ENCODE results near the gene WDR70.

WDR70 gene

DNA sequence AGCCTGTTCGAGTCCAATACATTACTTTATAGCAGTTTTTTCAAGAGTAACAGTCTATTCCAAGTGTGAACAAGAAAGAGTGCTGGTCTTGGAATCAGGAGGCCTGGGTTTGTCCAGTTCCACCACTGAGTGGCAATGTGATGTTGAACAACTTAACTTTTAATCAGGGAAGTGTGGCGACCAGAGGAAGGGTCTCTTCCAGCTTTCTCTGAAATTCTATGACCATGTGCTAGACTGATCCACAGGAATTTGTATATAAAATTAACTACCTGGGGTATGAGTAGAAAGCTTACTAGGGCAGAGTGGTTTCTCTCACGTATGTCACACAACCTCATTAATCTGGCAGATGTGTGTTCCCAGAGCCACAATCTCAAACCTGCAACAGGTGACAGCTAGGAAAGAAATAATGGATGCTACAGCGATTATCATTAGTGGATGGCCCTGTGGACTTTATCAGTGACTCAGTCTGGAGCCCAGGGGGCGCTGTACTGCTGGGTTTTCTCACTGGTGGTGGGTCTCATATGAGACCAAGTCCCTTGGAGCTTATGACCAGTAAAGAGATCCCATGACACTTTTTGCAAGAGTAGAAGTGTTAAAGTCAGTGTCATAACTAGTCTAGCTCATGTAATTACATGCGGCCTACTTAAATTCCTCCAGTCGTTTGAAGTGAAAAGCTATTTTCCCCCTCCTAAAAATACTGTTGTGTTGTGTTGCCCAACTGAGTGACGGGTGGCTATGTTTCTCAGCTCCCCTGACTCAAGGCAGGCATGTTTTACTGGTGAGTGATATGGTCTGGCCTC is 344.2 kb downstream of the WDR70 start:
- DNase-seq (ENCODE audit: low read depth), result peak; percentile 37

DNA sequence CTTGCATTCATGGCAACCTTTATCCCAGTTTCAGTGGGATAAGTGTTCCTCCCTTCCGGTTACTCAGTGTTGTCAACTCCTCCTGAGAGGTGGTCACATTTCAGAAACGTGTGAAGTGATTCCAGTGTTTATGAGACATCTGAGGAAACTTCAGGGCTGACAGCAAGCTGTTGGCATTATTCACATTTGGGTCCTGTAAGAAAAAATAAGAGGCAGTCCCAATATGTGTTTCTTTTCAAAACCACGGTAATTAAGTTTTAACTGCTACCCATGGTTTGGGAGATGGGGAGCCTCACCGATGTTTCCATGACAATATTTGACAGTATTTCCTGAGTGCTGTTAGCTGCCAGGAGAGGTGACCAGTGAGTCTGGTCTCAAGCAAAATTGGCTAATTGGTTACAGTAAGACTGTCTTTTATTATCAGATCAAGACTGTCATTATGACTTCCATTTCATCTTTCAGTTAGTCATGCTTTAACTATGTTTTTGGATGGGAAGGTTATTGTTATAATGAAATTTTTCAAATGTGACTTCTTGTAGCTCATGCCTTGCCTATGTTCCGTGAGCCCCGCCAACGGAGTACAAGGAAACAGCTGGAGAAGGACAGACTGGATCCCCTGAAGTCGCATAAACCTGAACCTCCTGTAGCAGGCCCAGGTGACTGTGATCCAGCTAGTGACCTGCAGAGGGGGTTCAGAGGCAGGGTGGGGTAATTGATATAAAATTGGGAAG is 345.4 kb downstream of the WDR70 start:
- DNase-seq (ENCODE audit: low read depth), result peak; percentile 75

DNA sequence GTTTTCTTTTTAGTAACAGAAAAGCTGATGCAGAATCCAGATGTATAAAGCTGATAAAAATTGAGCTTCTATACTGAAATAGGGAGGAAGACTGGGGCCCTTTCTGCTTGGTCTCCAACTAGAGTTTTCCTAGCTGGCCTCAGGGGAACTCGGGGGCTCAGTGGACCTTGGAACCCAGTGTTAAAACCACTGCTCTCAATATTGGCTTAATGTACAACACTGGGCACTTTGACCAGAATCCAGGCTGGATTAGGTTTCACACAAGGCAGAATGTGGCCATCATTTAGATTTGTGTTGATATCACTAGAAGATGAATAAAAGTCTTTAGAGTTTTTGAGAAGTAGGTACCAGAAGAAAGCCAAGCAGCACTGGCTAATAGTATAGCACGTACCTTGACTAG is 346.1 kb downstream of the WDR70 start:
- no peak for DNase-seq (ENCODE audit: low read depth)

DNA sequence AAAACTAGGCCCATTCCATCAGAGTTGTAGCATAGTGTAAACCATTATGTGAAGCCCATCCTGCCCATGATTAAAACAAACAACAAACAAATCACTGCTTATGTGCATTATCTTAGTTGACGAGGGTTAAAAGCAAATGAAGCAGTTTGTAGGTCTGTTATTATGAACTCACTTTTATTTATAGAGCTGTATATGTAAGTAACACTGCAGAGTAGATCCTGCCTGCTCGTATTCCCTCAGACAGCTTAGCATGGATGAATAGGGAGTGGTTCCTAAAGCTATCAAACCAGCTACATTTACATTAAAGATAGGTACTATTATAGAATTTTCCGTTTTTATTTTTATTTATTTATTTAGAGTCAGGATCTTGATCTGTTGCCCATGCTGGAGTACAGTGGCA is 348.1 kb downstream of the WDR70 start:
- no peak for DNase-seq (ENCODE audit: low read depth)

DNA sequence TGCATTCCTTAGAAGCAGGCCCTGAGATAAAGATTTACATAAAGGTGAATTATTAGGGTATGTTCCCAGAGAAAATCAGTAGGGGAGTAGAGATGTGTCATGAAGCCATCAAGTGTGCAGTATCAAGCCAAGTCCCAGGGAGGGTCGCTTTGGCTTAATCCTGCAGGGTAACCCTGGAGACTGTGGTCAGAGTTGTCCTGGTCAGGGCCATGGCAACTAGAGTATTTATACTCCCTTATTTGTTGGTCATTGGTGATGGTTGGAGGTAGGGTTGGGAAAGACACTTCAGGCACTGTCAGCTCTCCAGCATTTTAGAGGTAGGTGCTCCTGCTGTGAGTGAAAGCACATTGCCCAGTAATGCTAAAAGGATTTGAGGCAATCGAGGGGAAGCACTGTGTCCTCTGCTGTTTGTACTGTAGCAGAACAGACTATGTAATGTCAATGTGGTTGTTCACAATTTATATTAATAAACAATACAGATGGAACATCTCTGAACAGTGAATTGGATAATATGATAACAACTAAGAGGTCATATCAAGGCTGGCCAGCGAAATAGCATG is 351.9 kb downstream of the WDR70 start:
- no peak for DNase-seq (ENCODE audit: low read depth)

DNA sequence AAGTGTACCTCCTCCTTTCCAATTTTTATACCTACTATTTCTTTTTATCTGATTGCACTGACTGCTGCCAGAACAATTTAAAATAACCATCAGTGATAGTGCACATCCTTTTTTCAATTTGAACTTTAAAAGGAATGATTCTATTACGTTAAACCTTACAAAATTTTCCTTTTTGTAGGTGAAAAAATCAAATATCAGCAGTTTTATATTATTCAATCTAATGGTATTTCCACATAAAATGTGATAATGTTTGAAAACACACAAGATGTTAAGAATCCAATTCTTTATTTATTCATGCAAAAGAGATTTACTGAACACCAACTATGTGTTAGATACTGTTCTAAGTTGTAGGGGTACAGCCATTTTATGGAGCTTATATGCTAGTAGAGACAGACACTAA is 355.0 kb downstream of the WDR70 start:
- DNase-seq (ENCODE audit: low read depth), result no peak

- DNase-seq (ENCODE audit: low read depth), result peak; percentile 28
Observed at GRCh38 chr5:37735649-37736347, 356.7 kb downstream of the WDR70 start.

- DNase-seq (ENCODE audit: low read depth), result no peak
Observed at GRCh38 chr5:37736397-37736796, 357.3 kb downstream of the WDR70 start.

GRCh38 chr5:37737326-37738056 is 358.4 kb downstream of the WDR70 start:
- DNase-seq (ENCODE audit: low read depth), result no peak

DNA sequence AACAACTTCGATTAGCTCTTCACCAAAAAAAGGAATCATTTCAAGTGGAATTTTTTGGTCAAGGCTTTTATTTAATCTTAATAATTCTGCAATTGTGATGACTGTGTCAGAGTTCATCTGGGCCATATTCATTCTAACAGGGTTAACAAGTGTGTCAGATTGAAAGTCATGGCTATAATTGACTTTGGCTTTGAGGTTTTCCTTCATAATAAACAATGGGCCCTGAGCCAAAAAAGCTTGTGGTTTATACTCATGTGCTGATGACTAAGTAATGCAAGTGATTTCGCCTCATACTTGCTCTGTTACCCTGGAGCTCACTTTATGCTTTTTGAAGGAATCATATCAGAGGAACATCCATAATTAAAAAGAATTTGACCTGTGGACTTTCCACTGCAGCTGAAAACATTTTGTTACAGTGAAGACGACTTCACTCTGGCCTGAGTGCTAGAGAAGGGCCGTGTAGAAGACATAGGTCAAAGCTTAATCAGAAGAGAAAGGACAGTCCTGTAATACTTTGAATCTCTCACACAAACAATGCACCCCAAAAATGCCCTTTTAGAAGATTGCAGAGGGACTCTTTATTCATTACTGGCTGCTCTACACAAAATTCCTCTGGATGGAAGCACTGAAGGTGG is 359.1 kb downstream of the WDR70 start:
- DNase-seq (ENCODE audit: low read depth), result peak; percentile 93

GRCh38 chr5:37738865-37739488 is 359.9 kb downstream of the WDR70 start:
- DNase-seq (ENCODE audit: low read depth), result no peak

- peak; percentile 81 for DNase-seq (ENCODE audit: low read depth)
Observed at GRCh38 chr5:37739817-37740261, 360.7 kb downstream of the WDR70 start.

GRCh38 chr5:37740331-37741066 is 361.4 kb downstream of the WDR70 start:
- peak; percentile 76 for DNase-seq (ENCODE audit: low read depth)

- no peak for DNase-seq (ENCODE audit: low read depth)
Observed at GRCh38 chr5:37742111-37742510, 363.0 kb downstream of the WDR70 start.

DNA sequence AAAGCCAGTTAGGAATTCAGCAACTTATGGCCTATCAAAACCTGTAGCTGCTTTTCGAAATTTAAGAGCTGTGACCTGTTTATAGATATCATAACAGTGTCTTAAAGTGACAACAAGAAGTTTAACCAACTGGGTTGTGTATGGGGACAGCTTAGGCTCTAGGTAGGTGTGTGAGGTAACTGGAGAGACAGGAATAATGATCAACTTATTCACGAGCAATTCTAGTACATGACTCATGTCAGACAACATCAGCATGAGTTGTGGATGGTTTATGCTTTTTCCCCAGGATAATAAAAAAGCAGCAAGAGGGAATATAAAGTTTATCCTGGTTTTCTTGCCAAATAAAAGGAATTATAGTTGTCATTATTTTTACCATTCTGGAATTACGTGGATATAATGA is 372.1 kb downstream of the WDR70 start:
- DNase-seq (ENCODE audit: low read depth), result peak; percentile 63

DNA sequence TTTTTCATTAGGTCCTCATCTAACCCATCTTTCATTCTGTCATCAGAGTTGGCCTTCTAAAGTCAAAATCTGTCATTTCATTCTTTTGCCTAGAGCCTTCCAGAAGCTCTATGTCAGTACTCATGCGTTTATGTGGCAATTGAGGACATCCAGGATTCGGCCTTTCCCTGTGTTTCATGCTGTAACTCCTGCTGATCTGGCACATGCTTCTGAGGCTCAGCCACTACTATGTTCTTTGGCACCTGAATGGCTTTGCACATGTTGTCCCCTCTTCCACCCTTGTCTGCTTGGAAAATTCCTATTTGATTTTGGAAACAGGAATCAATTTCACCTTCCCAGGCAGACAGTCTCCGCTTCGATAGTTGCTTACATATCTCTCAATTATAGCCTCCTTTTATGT is 375.9 kb downstream of the WDR70 start:
- no peak for DNase-seq (ENCODE audit: low read depth)

GRCh38 chr5:37755581-37755980 is 376.5 kb downstream of the WDR70 start:
- no peak for DNase-seq (ENCODE audit: low read depth)

DNA sequence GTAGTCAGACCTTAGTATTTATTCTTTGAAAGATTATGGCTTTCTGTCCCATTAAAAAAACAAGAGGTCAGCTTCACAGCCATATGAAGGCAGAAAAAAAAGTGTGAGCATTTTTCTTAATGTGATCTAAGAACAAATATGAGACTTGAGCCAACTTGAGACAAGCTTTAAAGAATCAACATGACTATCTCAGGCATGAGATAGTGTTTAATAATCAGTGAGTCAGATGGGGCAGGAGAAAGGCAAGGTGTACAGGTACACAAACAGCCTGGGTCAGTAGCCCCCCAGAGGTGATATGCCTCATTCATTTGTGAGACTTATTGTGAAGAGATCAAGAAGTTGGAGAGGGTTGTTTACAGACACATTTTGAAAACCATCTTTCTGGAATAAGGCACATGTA is 377.1 kb downstream of the WDR70 start:
- no peak for DNase-seq (ENCODE audit: low read depth)

DNA sequence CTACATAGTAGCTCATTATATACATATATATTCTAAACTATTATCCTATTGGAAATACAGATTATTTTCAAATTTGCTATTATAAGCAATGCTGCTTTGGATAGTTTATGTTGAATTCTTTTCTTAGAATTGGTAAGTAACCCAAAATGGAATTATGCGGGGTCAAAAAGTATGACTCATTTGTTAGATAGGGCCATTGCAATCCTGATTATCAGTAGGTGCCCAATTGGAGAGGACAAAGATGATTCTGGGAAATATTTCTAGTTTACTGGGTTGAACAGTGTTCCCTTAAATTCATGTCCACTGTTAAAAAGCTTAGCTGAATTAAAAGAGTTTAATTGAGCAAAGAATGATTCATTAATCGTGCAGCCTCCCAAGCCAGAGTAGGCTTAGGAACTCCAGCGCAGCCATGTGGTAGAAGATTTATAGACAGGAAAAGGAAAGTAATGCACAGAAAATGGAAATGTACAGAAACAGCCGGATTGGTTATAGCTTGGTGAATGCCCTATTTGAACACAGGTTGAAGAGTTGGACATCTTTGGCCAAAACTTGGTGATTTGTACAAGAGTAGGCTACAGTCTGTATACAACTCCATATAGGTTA is 379.0 kb downstream of the WDR70 start:
- DNase-seq (ENCODE audit: low read depth), result no peak

DNA sequence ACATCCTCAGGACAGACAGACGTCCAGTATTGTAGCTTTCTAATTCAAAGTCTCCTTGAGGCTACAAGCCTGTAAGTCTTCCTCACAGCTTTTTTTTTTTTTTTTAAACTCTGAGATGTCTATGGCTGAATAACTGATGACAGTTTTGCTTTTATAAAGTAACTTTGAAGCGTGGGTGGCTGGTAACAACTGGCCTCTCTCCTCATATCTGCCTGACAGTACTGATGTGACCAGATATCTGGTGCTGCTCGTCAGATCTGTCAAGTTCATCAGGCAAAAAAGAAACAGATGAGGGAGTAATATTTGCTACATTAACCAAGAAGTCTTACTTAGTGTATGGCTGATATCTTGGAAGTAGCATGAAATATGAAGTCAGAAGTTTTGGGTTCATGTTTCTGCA is 388.1 kb downstream of the WDR70 start:
- no peak for DNase-seq (ENCODE audit: low read depth)
